Stimulated activated CD4-positive, alpha-beta T cell treated with anti-CD3 and anti-CD28 coated beads, Interleukin-1b, Interleukin-23, amount 100 ng/mL, for 4 hours (primary cell): Measurements from ENCODE around the gene UBL3.

Experiments used
- DNase-seq, 2 donors: peaks; one replicate each; pipeline ENCODE4 v3.0.0-alpha.2; 2020; ENCODE audit warnings: low read depth in 2 of 2

Gene UBL3

DNA sequence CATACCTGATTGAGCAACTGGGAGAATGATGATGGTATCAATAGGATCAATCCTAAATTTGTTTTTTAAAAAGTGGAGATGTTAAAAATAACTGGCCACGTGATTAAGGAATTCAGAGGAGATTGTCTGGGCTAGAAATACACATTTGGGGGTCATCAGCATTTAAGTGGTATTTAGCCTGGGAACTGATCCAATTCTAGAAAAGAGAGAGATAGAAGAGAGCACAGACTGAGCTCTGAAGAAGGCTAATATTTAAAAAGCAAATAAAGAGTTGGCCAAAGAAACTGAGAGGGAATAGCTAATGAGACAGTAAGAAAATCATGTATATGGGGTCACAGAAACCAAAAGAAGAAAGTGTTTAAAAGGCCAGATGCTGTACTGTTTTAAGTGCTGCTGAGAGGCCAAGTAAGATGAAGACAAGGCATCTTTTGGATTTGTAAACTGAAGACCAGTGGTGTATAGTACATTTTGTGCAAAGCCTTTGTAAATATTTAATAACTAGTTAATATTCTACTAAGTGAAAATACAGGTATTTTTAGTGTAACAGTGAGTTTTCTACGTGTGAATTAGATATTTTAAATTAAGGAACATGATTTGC lies 40.2 kb downstream of the UBL3 start:
- DNase-seq, result no peak

DNA sequence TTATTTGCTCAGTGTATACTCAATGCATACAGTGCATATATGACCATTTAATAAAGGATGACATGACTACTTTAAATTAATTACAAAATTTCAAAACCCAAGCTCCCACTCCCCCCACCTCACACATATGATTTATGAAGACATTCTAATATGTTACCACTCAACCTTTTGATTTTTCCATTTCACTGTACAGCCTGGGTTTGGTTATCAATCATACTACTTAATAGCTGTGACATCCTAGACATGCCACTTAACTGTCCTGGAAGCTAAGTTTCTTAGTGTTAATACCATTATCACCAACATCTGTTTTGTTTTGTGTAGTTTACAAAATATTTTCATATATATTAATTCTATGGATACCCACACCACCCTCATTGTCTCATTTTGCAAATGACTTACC lies 42.2 kb downstream of the UBL3 start:
- no peak for DNase-seq

DNA sequence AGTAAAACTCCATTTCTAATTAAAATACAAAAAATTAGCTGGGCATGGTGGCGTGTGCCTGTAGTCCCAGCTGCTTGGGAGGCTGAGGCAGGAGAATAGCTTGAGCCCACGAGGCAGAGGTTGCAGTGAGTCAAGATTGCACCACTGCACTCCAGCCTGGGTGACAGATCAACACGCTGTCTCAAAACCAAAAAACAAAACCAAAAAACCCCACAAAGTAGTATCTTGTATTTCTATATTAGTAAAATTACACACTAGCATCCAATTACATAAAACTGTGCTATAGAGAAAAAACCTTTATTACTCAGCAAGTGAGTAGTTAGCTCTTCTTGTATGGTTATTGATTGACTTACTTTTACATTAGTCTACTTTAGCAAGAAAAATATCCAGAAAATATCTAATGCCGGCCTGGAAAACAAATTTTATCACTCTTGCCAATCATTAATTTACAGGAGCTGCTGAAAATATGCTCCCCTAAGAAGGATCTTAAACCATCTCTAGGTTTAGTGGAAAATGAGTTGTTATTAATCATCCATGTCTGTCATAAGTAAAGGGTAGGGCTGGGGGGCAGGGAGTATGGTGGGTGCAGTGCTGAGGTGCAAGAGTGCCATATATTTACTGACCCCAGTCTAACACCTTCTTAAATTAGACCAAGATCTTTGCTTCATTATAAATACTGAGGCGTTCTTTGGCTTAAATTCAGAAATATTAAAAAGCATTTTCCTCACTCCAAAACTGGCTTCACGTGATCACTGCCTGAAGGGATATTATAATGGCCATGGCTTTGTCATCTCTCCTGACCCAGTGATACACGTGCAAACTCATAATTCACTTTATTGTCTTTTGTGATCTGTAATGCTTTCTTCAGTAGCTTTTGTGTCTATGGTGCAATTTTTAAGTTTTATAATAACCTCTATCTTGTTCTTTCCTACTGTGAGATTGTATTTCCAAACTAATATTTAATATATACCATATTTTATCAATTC lies 44.1 kb downstream of the UBL3 start:
- DNase-seq, result no peak

DNA sequence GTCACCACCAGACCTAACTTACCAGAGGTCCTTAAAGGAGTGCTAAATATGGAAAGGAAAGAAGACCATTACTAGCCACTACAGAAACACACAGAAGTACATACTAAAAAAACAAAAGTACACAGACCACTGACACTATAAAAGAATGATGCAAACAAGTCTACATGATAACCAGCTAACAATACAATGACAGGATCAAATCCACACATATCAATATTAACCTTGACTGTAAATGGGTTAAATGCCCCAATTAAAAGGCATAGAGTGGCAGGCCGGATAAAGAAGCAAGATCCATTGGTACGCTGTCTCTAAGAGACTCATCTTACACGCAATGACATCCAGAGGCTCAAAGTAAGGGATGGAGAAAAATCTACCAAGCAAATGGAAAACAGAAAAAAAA lies 47.2 kb downstream of the UBL3 start:
- no peak for DNase-seq

DNA sequence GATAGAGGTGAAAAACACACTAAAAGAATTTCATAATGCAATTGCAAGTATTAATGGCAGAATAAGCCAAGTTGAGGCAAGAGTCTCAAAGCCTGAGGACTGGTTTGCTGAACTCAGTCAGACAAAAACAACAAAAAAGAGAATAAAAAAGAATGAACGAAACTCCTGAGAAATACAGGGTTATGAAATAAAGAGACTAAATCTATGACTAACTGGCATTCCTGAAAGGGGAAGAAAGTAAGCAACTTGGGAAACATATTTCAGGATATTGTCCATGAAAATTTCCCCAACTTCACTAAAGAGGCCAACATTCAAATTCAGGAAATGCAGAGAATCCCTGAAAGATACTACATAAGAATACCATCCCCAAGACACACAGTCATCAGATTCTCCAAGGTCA lies 47.8 kb downstream of the UBL3 start:
- no peak for DNase-seq

DNA sequence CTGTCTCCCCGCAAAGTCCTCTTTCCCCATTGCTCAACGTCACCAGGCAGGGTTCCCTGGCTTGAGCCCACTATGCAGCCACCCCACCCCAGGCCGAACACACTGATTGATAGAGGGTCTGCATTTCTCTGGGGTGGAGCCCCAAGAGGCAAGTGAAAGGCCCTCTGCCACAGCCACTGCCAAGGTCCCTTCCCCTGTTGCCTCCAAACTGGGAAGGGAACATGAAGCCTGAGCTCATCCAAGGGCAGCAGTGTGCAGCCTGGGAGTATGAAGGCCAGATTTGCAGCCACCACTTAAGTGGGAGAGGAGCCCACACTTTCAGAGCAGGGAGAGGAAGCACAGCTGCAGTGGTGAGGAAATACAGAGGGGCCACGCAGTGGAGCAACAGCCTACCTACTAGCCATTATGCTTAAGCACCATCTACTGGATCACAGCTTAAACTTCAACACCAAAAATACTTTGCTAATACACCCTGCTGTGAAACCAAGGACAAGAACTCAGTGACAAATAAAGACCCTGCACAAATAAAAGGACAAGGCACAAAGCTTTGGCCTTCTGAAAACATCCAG lies 48.6 kb downstream of the UBL3 start:
- DNase-seq, result no peak

DNA sequence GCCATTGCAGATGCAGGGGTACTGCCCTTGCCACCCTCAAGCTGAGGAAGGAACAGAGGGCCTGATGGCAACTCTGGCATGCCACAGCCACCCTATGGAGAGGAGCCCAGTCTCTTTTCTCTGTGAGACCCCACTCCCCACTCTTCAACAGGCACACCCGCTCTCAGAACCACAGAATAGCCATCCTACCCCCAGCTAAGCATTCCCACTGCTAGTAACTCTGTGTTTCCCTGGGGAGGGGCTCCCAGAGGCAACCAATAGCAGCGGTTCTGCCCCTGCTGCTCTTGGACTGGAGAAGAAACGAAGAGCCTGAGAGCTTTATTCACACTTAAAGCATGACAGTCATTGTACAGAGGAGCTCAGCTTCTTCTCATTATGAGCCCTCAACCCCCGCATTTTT lies 49.3 kb downstream of the UBL3 start:
- no peak for DNase-seq

DNA sequence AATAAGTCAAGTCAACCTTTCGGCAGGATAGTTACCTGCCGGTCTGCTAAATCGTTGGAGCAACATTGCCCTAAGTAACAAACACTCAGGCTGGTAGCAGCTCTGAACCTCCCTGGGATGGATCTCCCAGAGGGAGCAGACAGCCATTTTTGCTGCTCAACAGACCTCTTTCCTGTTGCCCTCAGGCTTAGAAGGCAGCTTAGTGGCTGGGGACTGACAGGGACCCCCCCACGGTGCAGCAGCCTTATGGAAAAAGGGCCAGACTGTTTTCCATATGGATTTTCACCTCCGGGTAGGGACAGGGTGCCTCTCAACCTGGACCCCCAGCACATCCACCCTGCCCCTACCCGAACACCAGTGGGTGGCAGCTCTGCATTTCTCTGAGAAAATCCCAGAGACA lies 49.7 kb downstream of the UBL3 start:
- no peak for DNase-seq

DNA sequence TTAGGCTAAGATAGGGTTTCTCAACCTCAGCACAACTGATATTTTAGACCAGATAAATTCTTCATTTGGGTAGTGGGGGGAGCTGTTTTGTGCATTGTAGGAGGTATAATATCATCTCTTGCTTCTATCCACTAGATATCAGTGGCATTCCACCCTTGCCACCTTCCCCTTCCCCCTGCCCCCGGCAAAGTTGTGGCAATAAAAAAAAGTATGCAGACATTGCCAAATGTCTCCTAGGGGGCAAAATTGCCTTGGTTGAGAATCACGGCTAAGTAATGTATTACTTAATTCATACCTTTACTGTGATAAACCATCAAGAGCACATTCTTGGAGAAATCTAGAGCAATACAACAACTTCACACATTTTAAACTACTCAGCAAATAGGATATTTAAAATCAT lies 51.4 kb downstream of the UBL3 start:
- no peak for DNase-seq

DNA sequence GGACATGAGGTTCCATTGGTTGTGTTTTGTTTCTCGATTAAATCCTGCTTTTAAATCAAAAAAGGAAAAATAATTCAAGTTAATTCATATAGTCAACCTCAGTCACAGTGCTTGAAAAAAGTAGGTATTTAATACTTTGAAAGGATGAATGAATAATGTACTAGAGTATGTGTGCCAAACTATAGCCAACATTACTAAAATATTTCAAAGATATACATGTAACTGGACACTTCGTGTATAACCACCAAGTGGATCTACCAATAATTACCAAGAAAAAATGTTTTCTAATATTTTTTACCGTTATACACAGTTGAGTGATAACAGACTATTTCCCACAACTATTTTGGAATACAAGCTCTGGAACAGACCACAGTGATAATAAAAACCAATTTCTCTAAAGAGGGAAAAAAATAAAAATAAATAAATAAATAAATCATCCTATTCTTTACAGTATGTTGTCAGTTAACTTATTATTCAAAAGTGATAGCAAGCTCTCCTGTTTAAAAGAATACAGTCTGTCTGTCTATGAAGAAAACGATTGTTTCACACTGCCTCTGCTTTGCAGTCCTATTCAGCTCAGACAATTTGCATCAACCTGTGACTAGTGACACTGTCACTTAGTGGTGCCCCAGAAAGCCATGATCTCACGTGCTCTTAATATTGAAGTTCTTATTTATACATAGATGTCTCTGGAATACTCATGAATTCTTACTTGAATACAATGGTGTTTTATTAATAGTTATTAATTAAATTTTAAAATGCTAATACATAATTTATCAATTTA lies 58.2 kb downstream of the UBL3 start:
- DNase-seq, result no peak

DNA sequence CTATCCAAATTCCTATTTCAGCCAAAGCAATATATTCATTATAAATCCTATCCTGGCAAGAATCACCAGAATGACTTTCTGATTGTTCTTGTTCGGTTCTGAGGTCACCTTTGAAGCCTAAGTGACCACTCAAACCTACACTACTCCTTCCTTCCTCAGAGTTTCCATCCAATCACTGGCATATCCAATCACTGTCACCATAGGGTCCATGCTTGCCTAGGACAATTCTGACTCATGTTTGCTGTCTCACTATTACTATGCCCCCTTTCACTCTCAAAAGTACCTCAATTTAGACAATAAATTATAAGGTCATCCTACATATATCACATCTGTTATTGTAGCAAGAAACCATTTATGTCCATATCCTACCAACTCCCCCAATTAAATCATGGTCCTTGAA lies 58.9 kb downstream of the UBL3 start:
- DNase-seq, result no peak

DNA sequence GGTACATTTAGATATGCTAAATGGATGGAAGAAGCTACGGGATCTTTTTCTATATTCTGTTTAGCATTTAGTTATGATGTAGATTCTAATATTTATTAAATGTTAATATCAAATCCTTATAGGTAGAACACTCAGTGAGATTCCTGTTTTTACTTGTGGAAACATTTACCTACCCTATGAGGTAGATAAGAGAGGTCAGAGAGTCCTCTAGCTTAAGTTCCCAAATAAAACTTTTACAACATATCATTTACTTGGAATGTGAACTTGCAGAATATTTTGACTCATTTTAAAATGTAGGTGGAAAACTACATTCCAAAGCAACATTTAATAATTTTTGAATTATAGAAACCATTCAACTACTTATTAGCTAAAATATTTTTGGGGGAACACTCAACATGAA lies 63.7 kb downstream of the UBL3 start:
- DNase-seq, result no peak

DNA sequence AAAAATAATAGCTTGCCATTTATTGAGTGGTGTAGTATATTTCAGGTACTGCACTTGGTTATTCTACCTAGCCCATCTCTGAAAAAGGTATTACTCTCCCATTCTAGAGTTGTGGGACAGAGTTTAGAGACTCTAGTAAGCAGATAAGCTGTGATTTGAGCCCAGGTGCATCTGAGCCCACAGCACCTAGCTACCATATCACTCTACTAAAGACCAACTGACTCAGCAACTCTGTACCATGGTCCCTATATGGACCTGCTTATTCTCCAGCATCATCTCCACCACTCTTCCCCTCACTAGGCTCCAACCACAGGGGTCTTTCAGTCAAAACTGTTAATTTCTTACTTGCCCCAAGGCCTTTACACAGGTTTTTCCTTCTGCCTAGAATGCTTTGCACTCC lies 64.4 kb downstream of the UBL3 start:
- no peak for DNase-seq

DNA sequence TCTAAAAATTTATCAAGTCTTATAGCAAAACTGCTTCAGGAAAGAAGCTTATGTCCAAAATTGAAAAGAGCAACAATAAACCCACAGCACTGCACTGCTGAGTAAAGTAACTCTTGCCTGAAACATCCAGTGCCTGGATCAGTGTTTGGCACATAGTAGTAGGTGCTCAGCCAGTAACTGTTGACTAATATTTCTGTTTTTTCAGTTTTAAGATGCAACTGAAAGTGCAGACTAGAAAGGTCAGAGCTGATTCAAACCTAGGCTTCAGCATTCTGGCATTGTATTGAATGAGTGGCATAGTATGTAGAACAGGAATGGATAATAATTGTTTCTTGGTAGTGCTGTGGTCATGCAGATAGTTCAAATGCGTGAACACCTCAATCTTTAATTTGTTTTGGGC lies 67.6 kb downstream of the UBL3 start:
- no peak for DNase-seq

DNA sequence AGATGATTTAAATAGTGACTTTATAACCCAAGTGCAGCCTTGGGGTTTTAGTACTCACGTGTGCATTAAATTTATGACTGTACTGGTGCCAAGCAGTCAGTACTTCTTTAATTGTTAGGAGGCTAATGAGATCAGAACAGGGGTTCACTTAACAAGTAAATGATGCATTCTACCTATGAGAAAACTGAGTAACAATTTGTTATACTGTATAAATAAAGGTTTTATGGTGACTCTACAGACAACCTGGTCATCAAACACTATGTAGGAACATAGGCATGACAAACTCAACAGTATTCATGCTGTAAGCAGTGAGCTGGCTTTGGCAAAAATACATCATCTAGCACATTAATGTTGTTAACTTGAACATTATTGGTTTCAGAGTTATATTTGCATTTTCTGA lies 75.6 kb downstream of the UBL3 start:
- DNase-seq, result no peak

DNA sequence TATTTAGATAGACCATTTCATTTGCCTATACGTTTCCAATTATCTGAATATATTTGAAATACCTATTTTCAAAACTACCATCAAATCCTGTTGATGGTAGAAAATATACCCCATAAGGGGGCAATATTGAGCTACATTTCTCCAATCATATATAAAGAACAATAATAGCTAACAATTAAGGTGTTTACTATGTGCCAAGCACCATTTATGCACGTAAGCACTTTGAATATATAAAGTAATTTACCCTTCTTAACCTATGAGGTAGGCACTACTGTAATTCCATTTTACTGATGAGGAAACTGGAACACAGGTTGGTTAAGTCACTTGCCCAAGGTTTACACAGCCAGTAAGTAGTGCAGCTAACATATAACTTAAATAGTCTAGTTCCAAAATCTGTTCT lies 79.2 kb downstream of the UBL3 start:
- no peak for DNase-seq

DNA sequence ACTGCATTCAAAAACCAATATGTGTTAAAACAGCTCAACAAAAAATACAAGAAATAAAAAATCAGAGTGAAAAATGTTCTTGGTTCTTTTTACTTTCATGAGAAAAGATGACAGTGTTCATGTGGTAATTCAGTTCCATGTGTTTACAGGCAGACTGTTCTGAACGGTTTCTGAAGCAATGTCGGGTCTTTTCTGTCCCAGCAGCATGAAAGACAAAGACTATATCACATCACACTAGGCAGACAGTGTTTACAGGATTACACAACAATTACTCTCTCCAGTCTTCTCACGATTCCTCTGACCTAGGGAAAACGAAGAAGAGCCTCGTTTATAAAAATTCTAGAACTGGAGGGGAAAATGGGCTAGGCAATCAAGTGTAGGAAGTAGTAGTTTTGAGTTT lies 83.4 kb downstream of the UBL3 start:
- DNase-seq, result no peak

DNA sequence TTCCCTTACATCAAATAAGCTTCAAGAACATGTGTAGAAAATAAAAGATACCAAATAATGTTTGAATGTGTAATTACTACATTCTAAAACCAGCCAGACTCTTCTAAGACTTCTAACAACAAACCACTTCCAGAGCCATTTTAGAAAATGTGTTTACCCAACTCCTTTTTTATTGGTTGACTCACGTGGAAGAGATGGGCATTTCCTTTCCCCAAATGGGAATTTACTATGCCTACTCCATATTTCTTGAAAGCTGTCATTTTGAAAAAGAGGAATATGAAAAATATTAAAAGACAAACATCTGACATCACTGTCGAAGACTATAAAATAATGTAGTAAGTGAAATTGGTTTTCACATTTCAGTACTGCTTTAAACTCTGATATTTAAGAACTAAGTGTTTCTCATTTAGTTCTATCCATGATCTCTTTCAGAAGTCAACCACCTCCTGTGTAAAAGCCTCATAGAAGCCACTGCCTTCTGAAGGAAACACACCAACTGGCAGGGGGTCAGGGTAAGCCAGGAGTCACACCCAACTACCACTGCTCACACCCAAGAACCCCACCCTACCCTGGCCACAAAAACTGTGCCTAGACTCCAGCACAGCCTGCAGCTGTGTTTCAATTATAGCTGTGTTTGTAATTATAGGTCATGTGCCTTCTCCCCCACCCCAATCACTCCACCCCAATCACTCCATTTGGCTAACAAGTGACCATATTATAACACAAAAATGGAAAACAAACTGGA lies 86.8 kb downstream of the UBL3 start:
- DNase-seq, result no peak

DNA sequence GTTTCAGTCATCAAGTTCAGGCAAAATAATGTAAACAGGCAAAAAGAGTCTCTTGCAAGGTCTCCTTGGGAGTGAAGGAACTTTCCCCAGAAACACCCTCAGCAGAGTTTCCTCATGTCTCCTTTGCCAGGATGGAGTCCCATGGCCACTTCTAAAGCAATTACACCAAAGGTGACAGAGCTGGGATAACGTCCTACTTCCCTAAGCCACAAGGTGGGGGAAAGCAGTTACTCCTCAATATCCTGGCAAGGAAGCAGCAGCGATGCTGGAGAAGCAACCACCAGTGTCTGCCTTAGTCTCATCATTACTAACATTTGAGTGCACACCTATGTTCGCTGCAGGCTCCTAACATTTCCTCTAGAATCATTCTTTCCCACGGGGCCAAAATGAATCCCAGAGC lies 88.6 kb downstream of the UBL3 start:
- DNase-seq, result no peak

DNA sequence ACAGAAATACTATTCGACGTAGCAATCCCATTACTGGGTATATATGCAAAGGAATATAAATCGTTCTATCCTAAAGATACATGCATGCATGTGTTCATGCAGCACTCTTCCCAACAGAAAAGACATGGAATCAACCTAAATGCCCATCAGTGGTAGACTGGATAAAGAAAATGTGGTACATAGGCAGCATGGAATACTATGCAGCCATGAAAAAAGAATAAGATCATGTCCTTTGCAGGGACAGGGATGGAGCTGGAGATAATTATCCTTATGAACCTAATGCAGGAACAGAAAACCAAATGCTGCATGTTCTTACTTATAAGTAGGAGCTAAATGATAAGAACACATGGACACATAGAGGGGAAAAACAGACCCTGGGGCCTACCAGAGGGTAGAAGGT lies 89.3 kb downstream of the UBL3 start:
- no peak for DNase-seq

DNA sequence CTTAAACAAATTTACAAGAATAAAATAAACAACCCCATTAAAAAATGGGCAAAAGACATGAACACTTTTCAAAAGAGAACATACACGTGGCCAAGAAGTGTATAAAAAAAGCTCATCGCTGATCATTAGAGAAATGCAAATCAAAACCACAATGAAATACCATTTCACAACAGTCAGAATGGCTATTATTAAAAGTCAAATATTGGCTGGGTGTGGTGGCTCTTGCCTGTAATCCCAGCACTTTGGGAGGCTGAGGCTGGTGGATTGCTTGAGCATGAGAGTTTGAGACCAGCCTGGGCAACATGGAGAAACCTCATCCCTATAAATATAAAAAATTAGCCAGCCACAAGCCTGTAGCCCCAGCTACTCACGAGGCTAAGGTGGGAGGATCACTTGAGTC lies 89.9 kb downstream of the UBL3 start:
- no peak for DNase-seq
